Caco-2 (cell line): Measurements from ENCODE around the gene CKAP2L. TPM values are rescaled to one million over a fixed set of nuclear protein-coding genes. Genes with fewer than 3 reads are reported as not detected.

Source experiments
- BruUV-seq: library from RNA; stranded (reverse); fragments of 400-500 nt; replicated peaks from 2 replicates; lab custom pipeline; 2021; lab: Mats Ljungman, UMichigan
- CTCF ChIA-PET: fragments of 300-600 bp; sonication (Branson Sonifier 250); formaldehyde crosslinking; loops from one replicate; lab custom pipeline; 2022; ENCODE audit warnings: antibody characterized with exemption; lab: Charles Lee
- POLR2A ChIA-PET: fragments of 300-600 bp; sonication (Branson Sonifier 250); formaldehyde crosslinking; loops from one replicate; lab custom pipeline; 2022; ENCODE audit warnings: antibody characterized with exemption; lab: Charles Lee
- DNase-seq, 2 experiments: peaks; one replicate each; pipeline versions ENCODE4 v3.0.0 to v3.0.0-alpha.2; 2020 to 2022
- H3K27me3 ChIP-seq: replicated peaks from 2 replicates; pipeline ENCODE4 v1.6.0; 2011; ENCODE audit warnings: low read length; ENCODE audit not compliant: control insufficient read depth, insufficient read depth
- H3K36me3 ChIP-seq: 2 replicates; pipeline ENCODE4 v1.5.1; 2011; ENCODE audit warnings: low read length; ENCODE audit not compliant: control insufficient read depth, insufficient read depth
- H3K4me1 ChIP-seq: fragments of 250-450 bp; sonication (Bioruptor Pico); 2 replicates; pipeline ENCODE4 v1.5.1; 2020; ENCODE audit warnings: mild to moderate bottlenecking
- H3K4me3 ChIP-seq: 2 replicates; pipeline ENCODE4 v1.5.1; 2011; ENCODE audit warnings: low read depth, mild to moderate bottlenecking, control low read depth, low read length
- H3K9me3 ChIP-seq: fragments of 250-450 bp; sonication (Bioruptor Pico); 2 replicates; pipeline ENCODE4 v1.5.1; 2020; ENCODE audit warnings: mild to moderate bottlenecking, moderate library complexity
- H3K27ac Mint-ChIP-seq: one replicate; pipeline ENCODE4 v1.8.0; 2022; ENCODE audit warnings: mixed read lengths; ENCODE audit not compliant: unreplicated experiment
- H3K27me3 Mint-ChIP-seq: one replicate; pipeline ENCODE4 v1.8.0; 2022; ENCODE audit warnings: mixed read lengths; ENCODE audit not compliant: insufficient read depth, unreplicated experiment
- H3K36me3 Mint-ChIP-seq: one replicate; pipeline ENCODE4 v1.8.0; 2022; ENCODE audit warnings: mild to moderate bottlenecking, mixed read lengths; ENCODE audit not compliant: insufficient read depth, unreplicated experiment
- H3K4me1 Mint-ChIP-seq: one replicate; pipeline ENCODE4 v1.8.0; 2022; ENCODE audit warnings: low read depth, mixed read lengths; ENCODE audit not compliant: unreplicated experiment
- H3K4me3 Mint-ChIP-seq: one replicate; pipeline ENCODE4 v1.8.0; 2022; ENCODE audit warnings: mild to moderate bottlenecking, moderate library complexity, mixed read lengths; ENCODE audit not compliant: unreplicated experiment
- H3K9me3 Mint-ChIP-seq: one replicate; pipeline ENCODE4 v1.8.0; 2022; ENCODE audit warnings: mixed read lengths; ENCODE audit not compliant: unreplicated experiment
- intact Hi-C: fragments of 100-400 bp; cut with micrococcal nuclease; formaldehyde crosslinking; loops from one replicate; pipeline ENCODE4 v1.10.0; 2022; ENCODE audit not compliant: unreplicated experiment
- total RNA-seq: library from RNA; stranded (reverse); gene quantifications from 2 replicates; pipeline ENCODE4 v1.2.3, GENCODE V29; 2022
- TF ChIP-seq, protein P1 (sequence below), 2 experiments: fragments of 200-600 bp in 1 of 2; IDR thresholded peaks; 1 replicate in 1 of 2; 2 replicates in 1 of 2; pipeline versions ENCODE4 v1.5.1 to v1.8.0; 2011 to 2022; ENCODE audit warnings: antibody characterized with exemption in 1 of 2, control low read depth in 1 of 2, inconsistent platforms in 1 of 2, low read depth in 1 of 2, low read length in 1 of 2, mild to moderate bottlenecking in 1 of 2, moderate library complexity in 1 of 2; ENCODE audit not compliant: insufficient read depth in 1 of 2, severe bottlenecking in 1 of 2, unreplicated experiment in 1 of 2

Gene CKAP2L
- total RNA-seq, 1 experiment from 2014 or later, result 20.7 TPM

DNA sequence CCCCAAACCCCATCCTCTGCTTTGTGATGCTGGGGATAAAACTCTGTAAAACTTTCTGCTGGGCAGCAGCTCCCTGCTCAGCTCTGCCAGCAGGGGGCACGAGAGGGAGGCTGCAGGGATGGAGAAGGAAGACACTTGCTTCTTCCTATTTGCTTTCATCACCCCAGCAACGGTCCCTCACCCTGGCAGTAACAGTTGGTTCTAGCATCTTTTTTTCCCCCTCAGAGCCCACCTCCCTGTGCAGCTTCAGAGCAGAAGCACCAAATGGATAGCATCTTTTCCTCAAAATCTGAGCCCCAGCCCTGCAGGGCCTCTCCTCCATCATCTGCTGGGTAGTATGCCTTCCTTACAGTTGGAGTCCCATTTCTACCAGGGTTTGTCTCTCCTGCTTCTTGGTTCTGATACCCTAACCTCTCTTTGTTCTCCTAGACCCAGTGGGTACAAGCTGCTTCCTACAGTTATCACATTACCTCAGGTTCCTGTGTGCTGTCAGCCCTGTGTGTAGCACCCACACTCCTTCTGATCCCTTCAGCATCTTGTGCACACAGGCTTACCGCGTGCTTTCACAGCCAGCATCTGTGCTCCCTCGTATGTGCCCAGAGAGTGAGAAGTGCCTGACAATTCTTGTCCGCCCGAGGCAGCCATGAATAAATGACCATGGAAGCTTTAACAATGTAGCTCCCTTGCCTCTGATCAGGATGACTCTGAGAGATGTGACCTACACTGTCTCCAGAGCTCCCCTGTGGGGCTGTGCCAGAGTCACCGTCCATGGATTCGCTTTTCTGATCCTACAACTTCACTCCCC, 14.5 kb downstream of the CKAP2L start:
- H3K4me1 ChIP-seq, result peaks cover 9% of the 10 kb centered on the region
- H3K27me3 Mint-ChIP-seq, result no peaks in the 10 kb centered on the region
- H3K36me3 Mint-ChIP-seq, result peaks cover 49% of the 10 kb centered on the region
- peak overlapping the region; percentile 67 for H3K27ac Mint-ChIP-seq
- ChIA-PET POLR2A (no interaction called here), CTCF (interaction anchor here (0.7 to 2.6 kb wide), 7 partner anchors 12 to 211 kb away, joined by 3 to 41 read pairs (median 6); no protein-coding TSS in a partner anchor)
- DNase-seq, result peak; percentile 74 to 86
- H3K9me3 ChIP-seq, result no peaks in the 10 kb centered on the region
- H3K36me3 ChIP-seq, result peaks cover 6% of the 10 kb centered on the region
- no peak overlapping the region for H3K4me3 ChIP-seq
- no peaks in the 10 kb centered on the region for H3K9me3 Mint-ChIP-seq
- H3K4me3 Mint-ChIP-seq, result no peak overlapping the region
- no peaks in the 10 kb centered on the region for H3K27me3 ChIP-seq
- no TSS peak for BruUV-seq
- intact Hi-C loops, result loop anchor here (1.0 kb wide), 3 partner anchors 135 to 209 kb away; no protein-coding TSS in a partner anchor
- peaks cover 7% of the 10 kb centered on the region for H3K4me1 Mint-ChIP-seq
- TF ChIP-seq, protein P1, sequence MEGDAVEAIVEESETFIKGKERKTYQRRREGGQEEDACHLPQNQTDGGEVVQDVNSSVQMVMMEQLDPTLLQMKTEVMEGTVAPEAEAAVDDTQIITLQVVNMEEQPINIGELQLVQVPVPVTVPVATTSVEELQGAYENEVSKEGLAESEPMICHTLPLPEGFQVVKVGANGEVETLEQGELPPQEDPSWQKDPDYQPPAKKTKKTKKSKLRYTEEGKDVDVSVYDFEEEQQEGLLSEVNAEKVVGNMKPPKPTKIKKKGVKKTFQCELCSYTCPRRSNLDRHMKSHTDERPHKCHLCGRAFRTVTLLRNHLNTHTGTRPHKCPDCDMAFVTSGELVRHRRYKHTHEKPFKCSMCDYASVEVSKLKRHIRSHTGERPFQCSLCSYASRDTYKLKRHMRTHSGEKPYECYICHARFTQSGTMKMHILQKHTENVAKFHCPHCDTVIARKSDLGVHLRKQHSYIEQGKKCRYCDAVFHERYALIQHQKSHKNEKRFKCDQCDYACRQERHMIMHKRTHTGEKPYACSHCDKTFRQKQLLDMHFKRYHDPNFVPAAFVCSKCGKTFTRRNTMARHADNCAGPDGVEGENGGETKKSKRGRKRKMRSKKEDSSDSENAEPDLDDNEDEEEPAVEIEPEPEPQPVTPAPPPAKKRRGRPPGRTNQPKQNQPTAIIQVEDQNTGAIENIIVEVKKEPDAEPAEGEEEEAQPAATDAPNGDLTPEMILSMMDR (IDR thresholded peaks at IDR 0.05; ENCODE audit: insufficient read depth in 1 of 2, low read depth in 1 of 2, low read length in 1 of 2, severe bottlenecking in 1 of 2, unreplicated experiment in 1 of 2), result peak; percentile 81 to 94

DNA sequence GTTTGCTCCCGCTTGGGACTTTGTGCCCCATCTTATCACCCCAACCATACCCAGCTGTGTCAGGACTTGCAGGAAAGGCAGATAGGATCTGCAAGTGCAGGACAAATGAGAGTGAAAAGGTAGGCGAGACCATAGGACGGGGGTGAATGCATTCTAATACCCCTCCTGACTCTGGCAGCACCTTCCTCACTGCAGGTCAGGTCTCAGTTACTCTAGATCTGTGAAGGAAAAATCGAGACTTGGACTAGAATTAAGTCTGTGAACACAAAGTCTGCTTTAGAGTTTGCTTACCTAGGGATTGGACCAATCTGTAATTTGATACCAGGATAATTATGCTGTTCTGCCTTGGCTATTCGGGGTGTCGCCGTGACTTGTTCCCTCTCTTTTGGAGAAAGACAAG, 23.9 kb downstream of the CKAP2L start:
- intact Hi-C loops, result no loop called here
- Mint-ChIP-seq H3K4me3 (no peak overlapping the region), H3K36me3 (peaks cover 38% of the 10 kb centered on the region), H3K27me3 (no peaks in the 10 kb centered on the region), H3K27ac (no peak overlapping the region), H3K9me3 (no peaks in the 10 kb centered on the region), H3K4me1 (no peaks in the 10 kb centered on the region)
- H3K27me3 ChIP-seq, result no peaks in the 10 kb centered on the region
- POLR2A ChIA-PET, result no interaction called here
- no peak for DNase-seq
- BruUV-seq, result no TSS peak
- CTCF ChIA-PET, result interaction anchor here (1.3 kb wide), 1 partner anchor 201 kb away, joined by 4 read pairs; no protein-coding TSS in a partner anchor
- H3K4me3 ChIP-seq, result no peak overlapping the region
- H3K4me1 ChIP-seq, result peaks cover 13% of the 10 kb centered on the region
- H3K9me3 ChIP-seq, result no peaks in the 10 kb centered on the region
- H3K36me3 ChIP-seq, result peaks cover 4% of the 10 kb centered on the region
- TF ChIP-seq, protein P1 (IDR thresholded peaks at IDR 0.05; ENCODE audit: insufficient read depth in 1 of 2, low read depth in 1 of 2, low read length in 1 of 2, severe bottlenecking in 1 of 2, unreplicated experiment in 1 of 2), result no peak

DNA sequence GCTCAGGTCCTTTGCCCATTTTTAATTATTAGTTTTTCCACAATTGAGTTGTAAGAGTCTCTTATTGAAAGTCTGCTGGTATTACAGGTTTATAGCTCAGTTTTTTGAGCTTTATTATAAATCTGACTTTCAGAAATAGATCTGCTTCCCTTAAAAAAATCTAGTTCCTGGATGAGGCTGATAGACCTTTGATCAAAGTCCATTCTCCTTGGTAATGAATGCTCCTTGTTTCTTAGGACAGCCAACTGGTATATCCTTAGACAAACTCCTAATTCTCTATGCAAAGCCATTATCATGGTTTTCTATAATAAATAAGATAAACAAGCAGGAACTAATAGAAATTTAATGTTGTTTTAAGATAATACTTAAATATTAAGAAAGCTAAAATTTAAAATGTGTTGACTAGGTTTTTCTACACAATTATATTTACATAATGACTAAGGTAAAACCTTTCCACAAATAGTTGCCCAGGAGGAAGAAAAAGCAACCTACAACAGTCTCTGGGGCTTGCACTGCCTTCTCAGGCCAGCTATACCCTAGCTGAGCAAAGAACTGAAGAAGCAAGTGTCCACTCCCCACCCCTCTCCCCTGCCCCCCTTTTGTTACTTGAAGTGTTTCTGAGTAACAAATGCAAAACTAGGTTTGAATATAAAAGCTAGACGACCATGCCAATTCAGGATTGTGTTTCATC, 26.7 kb downstream of the CKAP2L start:
- Histone ChIP-seq H3K27me3 (no peaks in the 10 kb centered on the region), H3K4me3 (no peak overlapping the region), H3K36me3 (peaks cover 4% of the 10 kb centered on the region), H3K4me1 (peaks cover 13% of the 10 kb centered on the region), H3K9me3 (no peaks in the 10 kb centered on the region)
- no peaks in the 10 kb centered on the region for H3K9me3 Mint-ChIP-seq
- H3K27ac Mint-ChIP-seq, result no peak overlapping the region
- H3K4me1 Mint-ChIP-seq, result peaks cover 5% of the 10 kb centered on the region
- TF ChIP-seq, protein P1 (IDR thresholded peaks at IDR 0.05; ENCODE audit: insufficient read depth in 1 of 2, low read depth in 1 of 2, low read length in 1 of 2, severe bottlenecking in 1 of 2, unreplicated experiment in 1 of 2), result no peak
- ChIA-PET POLR2A (no interaction called here), CTCF (interaction anchor here (0.6 to 1.2 kb wide), 2 partner anchors 12 to 155 kb away, joined by 3 to 6 read pairs; no protein-coding TSS in a partner anchor)
- H3K27me3 Mint-ChIP-seq, result no peaks in the 10 kb centered on the region
- no peak for DNase-seq
- BruUV-seq, result TSS peak; percentile 21
- H3K36me3 Mint-ChIP-seq, result peaks cover 30% of the 10 kb centered on the region
- H3K4me3 Mint-ChIP-seq, result no peak overlapping the region
- intact Hi-C loops, result no loop called here
